MM.1S (cell line): ENCODE data around the gene KCNK7.

Experiments used
- CTCF ChIP-seq: fragments of 300-600 bp; sonication (generic); IDR thresholded peaks from 2 replicates; pipeline ENCODE4 v1.5.1; 2016; ENCODE audit warnings: antibody characterized with exemption, low read length, mixed read lengths
- EZH2 ChIP-seq: fragments of 300-600 bp; sonication (generic); optimal IDR thresholded peaks from 2 replicates; pipeline ENCODE3; 2017; ENCODE audit warnings: low read depth, mild to moderate bottlenecking, antibody characterized with exemption, low read length, mixed read lengths
- EZH2phosphoT487 ChIP-seq: fragments of 300-600 bp; sonication (generic); IDR thresholded peaks from 2 replicates; pipeline ENCODE4 v1.6.1; 2018; ENCODE audit warnings: antibody characterized with exemption, low read length

DNA sequence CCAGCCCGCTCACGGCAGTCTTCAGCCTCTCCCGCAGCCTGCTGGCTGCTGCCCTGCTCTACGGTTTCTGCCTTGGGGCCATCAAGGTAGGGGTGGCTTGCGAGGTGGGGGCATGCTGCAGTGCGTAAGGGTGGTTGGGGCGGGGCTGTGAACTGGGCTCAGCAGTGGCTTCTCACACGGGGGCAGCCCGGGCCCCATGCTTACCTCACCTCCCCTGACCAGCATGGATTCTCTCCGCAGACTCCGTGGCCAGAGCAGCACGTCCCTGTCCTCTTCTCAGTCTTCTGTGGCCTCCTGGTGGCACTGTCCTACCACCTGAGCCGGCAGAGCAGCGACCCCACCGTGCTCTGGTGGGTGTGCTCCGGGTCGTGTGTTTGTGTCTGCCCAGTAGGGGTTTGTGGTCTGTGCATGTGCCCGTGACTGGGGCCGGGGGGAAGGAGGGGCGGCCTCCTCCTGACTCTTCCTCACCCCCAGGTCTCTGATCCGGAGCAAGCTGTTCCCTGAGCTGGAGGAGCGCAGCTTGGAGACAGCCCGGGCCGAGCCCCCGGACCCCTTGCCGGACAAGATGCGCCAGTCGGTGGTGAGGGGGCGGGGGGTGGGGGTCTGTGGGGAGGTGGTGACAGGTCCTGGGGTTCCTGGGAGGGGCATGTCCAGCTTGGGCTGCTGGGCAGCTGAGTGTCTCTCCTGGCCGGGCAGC is 29.5 kb upstream of the KCNK7 start:
- no peak for TF ChIP-seq CTCF
- TF ChIP-seq EZH2, result no peak
- TF ChIP-seq EZH2phosphoT487, result no peak
